Urothelium cell line (cell line): Measurements from ENCODE around the gene SLC29A1.
A peak's percentile ranks its signal among the peaks of the same experiment; 100 is the strongest.

Source experiments
- DNase-seq: peaks from one replicate; pipeline ENCODE4 v3.0.0; 2011; ENCODE audit warnings: low spot score, mixed read lengths
- FAIRE-seq: peaks from 2 replicates; lab custom pipeline; 2011; peaks lifted over from hg19 to GRCh38; lab: Jason Lieb, UNC

The SLC29A1 gene

DNA sequence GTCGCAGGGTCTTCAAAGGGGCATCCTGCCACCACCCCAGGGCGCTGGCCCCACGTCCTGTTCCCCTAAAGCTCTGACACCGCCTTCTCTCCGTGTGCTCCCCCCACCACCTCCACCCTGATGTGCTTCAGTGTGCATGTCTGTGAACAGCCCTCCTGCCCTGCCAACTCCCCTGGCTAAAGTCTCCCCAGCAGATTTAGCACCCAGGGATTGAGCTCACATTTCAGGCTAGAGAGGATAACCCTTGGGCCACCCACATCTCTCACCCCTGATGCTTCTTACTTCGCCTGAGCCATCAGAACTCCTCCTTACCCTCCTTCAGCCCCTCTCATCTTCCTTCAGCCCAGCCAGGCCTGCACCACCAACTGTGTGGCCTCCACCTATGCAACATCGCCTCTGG lies 54.4 kb downstream of the SLC29A1 start:
- FAIRE-seq (no peak), DNase-seq (no peak)

DNA sequence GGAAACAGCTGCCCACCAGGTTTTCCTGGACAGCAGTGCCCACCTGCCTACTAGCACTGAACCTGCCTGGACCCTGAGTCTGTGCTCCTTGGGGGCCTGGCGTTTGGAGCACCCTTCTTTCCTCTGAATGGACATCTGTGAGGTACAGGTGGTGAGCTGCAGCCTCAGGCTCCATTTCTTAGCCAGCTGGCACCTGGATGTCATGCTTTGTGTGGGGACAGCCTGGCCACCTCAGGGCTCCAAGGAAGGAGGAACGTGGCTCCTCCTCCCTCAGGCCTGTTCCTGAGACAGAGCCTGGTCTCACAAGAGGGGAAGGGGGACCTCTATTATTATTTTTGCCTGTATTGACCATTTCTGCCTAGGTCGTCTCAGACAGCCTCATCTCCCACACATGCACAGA lies 54.9 kb downstream of the SLC29A1 start:
- no peak for DNase-seq
- FAIRE-seq, result no peak

DNA sequence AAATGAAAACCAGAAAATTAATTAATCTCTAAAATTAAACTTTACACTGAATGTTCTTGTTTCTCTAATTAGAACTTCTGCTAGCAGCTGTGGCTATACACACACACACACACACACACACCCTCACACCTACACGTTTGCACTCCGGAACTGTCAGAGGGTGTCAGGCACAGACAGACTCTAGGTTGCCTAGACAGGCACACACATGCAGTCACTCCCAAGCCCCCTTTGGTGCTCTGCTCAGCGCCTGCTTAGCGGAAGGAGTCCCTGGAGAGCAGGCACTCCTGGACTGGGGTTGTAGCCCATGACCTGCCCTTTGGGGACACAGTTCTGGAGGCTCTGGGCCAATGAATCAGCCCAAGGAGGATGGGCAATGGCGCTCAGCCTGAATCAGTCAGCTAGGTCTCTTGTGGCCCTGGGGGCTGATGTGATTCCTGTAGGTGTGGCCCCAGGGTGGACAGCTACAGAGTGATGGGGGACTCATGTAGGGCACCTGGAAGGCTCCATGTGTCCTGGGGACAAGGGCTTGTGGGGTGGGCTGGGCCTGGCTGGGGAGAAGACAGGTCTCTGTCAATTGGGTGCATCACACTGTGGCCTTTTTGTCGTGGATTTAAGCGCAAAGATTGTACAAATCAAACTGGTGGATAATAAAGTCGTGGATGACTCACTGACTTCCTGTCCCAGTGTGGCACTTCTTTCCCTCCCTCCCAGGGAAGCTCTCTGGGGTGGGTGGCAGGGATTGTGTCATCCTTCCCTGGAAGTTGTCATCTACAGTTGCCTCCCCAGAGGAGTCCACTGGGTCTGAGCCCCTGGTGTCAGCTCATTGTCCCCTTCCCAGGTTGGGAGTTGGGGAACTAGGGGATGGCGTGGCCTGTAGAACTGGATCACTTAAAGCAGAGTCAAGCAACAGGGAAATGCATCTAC lies 55.6 kb downstream of the SLC29A1 start:
- peak; percentile 32 for FAIRE-seq
- peak; percentile 40 for DNase-seq
